ENCODE results near the gene IL34.

IL34 gene

GRCh38 chr16:70653406-70653805 lies 7.0 kb downstream of the IL34 start:
- Histone ChIP-seq H3K4me3 (ENCODE audit: low read depth, low read length, poor library complexity, severe bottlenecking) (no peak overlapping the region), H4K20me1 (ENCODE audit: insufficient read depth, low read length) (no peaks in the 10 kb centered on the region), H3F3A (ENCODE audit: insufficient read depth, low read length) (no peaks in the 10 kb centered on the region), H3K9me2 (ENCODE audit: low read depth, low read length) (no peaks in the 10 kb centered on the region), H3K27me3 (ENCODE audit: insufficient read depth, low read length) (peaks cover 7% of the 10 kb centered on the region; the same call in 1 of the 2 replicates), H3K79me2 (ENCODE audit: insufficient read depth, low read length) (no peaks in the 10 kb centered on the region), H3K4me1 (ENCODE audit: insufficient read depth, low read length, severe bottlenecking) (peaks cover 6% of the 10 kb centered on the region), H3K36me3 (ENCODE audit: insufficient read depth, low read length) (no peaks in the 10 kb centered on the region), H3K9me3 (ENCODE audit: low read length) (no peaks in the 10 kb centered on the region), H3K27ac (ENCODE audit: low read depth, low read length, poor library complexity, severe bottlenecking) (no peak overlapping the region), H3K9ac (ENCODE audit: low read length) (no peak overlapping the region), H3K4me2 (ENCODE audit: low read length) (no peak overlapping the region), H2AFZ (ENCODE audit: low read length) (no peak overlapping the region)
- no peak for TF ChIP-seq EZH2 (IDR thresholded peaks at IDR 0.05; ENCODE audit: borderline replicate concordance, low read length)
- no peak for TF ChIP-seq CTCF (IDR thresholded peaks at IDR 0.05; ENCODE audit: low read length)

GRCh38 chr16:70653809-70654771 lies 7.7 kb downstream of the IL34 start:
- no peak for TF ChIP-seq EZH2 (IDR thresholded peaks at IDR 0.05; ENCODE audit: borderline replicate concordance, low read length)
- TF ChIP-seq CTCF (IDR thresholded peaks at IDR 0.05; ENCODE audit: low read length), result peak; percentile 92
- no peak overlapping the region; the same call in 1 of the 2 replicates for H3K9ac ChIP-seq (ENCODE audit: low read length)
- no peaks in the 10 kb centered on the region for H3K9me2 ChIP-seq (ENCODE audit: low read depth, low read length)
- peaks cover 7% of the 10 kb centered on the region; the same call in 1 of the 2 replicates for H3K27me3 ChIP-seq (ENCODE audit: insufficient read depth, low read length)
- H3K27ac ChIP-seq (ENCODE audit: low read depth, low read length, poor library complexity, severe bottlenecking), result no peak overlapping the region
- H3K4me3 ChIP-seq (ENCODE audit: low read depth, low read length, poor library complexity, severe bottlenecking), result peak overlapping the region; percentile 21
- H3K4me2 ChIP-seq (ENCODE audit: low read length), result peak overlapping the region; percentile 47
- H4K20me1 ChIP-seq (ENCODE audit: insufficient read depth, low read length), result no peaks in the 10 kb centered on the region
- H2AFZ ChIP-seq (ENCODE audit: low read length), result no peak overlapping the region
- no peaks in the 10 kb centered on the region for H3K36me3 ChIP-seq (ENCODE audit: insufficient read depth, low read length)
- H3K79me2 ChIP-seq (ENCODE audit: insufficient read depth, low read length), result no peaks in the 10 kb centered on the region
- H3F3A ChIP-seq (ENCODE audit: insufficient read depth, low read length), result no peaks in the 10 kb centered on the region
- peaks cover 6% of the 10 kb centered on the region for H3K4me1 ChIP-seq (ENCODE audit: insufficient read depth, low read length, severe bottlenecking)
- H3K9me3 ChIP-seq (ENCODE audit: low read length), result no peaks in the 10 kb centered on the region

GRCh38 chr16:70656065-70656711 lies 9.8 kb downstream of the IL34 start:
- no peaks in the 10 kb centered on the region for H3K9me2 ChIP-seq (ENCODE audit: low read depth, low read length)
- no peak overlapping the region for H3K27ac ChIP-seq (ENCODE audit: low read depth, low read length, poor library complexity, severe bottlenecking)
- no peaks in the 10 kb centered on the region for H3K79me2 ChIP-seq (ENCODE audit: insufficient read depth, low read length)
- H3K4me1 ChIP-seq (ENCODE audit: insufficient read depth, low read length, severe bottlenecking), result peaks cover 11% of the 10 kb centered on the region
- H4K20me1 ChIP-seq (ENCODE audit: insufficient read depth, low read length), result no peaks in the 10 kb centered on the region
- TF ChIP-seq EZH2 (IDR thresholded peaks at IDR 0.05; ENCODE audit: borderline replicate concordance, low read length) (no peak), CTCF (IDR thresholded peaks at IDR 0.05; ENCODE audit: low read length) (no peak)
- no peak overlapping the region for H3K9ac ChIP-seq (ENCODE audit: low read length)
- no peaks in the 10 kb centered on the region for H3F3A ChIP-seq (ENCODE audit: insufficient read depth, low read length)
- no peak overlapping the region for H3K4me2 ChIP-seq (ENCODE audit: low read length)
- no peaks in the 10 kb centered on the region for H3K9me3 ChIP-seq (ENCODE audit: low read length)
- H3K36me3 ChIP-seq (ENCODE audit: insufficient read depth, low read length), result no peaks in the 10 kb centered on the region
- no peak overlapping the region for H3K4me3 ChIP-seq (ENCODE audit: low read depth, low read length, poor library complexity, severe bottlenecking)
- H2AFZ ChIP-seq (ENCODE audit: low read length), result no peak overlapping the region
- H3K27me3 ChIP-seq (ENCODE audit: insufficient read depth, low read length), result no peaks in the 10 kb centered on the region

Data from OCI-LY1 (cell line).